HG02943 (cell line): ENCODE data around the gene SMAD9.

Experiments
- ATAC-seq: cut with Tn5 transposase; IDR thresholded peaks from one replicate; pipeline ENCODE4 v1.9.1; 2021; ENCODE audit warnings: mild to moderate bottlenecking, low read depth, moderate library complexity; ENCODE audit not compliant: unreplicated experiment

Gene SMAD9

DNA sequence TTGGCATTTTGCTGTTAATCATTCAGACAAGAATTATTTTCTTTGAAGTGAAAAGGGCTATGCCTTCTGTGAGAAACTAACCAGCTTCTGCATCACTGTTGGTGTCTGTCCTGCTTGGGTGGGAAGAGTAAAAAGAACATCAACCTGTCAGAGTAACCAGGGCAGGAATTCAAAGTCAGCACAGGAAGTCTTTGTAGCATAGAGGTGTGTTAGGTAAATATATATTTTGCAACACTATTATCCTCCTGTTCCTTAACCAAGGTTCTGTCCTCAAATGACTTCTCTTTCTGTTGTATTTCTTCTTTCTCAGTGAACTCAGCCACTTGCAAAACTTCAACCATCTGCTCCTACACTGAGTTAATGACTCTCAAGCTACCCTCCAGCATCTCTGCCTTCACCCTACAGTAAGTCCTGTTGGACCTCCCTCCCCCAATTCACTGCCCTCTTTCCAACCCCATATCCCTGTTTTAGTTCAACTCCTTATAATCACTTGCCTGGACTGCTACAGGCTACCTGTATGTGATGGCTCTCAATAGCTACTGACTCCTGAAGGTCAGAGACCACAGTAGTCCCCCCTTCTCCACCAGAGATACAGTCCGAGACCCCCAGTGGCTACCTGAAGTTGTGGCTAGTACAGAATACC lies 49.9 kb downstream of the SMAD9 start:
- ATAC-seq: no peak

DNA sequence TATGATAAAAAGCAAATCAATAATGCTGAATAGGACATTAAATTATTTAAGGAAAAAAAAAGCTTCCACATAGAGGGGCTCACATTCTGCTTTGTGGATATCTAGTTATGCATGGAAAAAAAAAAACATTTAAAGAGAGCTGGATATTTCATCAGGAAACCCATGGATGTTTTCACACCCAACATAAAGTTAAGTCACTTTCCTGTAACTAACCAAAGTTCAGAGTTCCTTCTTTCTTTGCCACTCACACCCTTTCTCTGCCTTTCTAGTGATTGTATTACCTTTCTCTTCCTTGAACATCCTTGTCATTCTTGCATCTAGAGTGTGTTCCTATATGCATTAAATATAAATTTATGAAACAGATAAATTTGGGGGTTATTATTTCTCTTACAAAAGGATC lies 53.8 kb downstream of the SMAD9 start:
- ATAC-seq: no peak

DNA sequence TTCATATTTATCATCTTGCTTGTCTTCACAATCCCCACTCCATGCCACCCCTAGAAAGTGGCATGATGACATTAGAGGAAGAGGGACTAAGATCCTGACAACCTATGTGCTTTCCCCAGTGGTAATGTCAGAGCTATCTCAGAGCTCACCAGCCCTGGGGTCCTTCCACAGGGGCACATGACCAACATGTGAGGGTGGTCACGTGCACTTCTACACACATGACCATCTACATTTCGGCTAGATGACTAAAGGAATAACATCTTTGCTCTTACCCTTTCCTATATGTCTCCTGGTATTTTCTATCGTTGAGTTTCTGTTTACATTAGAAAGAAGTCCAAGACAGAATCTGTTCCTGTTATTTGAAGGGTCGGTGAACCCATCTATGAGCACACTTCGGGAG lies 54.8 kb downstream of the SMAD9 start:
- ATAC-seq: no peak

DNA sequence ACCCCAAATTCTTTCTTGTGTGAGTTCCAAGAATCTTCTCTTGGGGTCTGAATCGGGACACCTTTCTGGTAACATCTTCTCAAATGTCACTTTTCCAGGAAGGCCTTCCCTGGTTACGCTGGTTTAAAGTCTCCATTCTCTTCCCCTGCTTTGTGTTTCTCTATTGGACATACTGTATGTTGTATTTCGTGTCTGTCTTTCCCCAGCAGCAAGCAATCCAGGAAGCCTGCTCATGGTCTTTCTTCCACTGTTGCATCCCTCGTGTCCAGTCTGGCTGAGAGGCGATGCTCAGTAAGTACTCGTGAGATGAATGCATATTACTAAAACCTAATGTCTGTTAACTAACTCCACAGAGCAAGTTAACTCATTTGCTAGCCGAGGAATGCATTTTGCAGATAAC lies 57.3 kb downstream of the SMAD9 start:
- ATAC-seq: no peak

DNA sequence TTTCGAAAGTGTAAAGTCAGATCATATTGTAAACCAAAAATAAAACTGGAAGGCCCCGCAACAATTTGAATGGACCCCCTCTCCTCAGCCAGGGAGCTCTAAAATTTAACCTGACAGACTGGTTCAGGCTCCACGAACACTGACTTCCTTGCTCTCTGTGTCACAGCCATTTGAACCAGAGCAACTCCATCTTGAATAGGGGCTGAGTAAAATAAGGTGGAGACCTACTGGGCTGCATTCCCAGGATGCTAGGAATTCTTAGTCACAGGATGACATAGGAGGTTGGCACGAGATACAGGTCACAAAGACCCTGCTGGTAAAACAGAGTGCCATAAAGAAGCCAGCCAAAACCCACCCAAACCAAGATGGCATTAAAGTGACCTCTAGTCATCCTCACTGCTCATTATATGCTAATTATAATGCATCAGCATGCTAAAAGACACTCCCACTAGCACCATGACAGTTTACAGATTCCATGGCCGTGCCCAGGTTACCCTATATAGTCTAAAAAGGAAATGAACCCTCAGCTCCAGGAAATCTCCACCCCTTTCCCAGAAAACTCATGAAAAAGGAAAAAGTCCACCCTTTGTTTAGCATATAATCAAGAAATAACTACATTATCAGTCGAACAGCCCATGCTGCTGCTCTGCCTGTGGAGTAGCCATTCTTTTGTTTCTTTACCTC lies 57.9 kb downstream of the SMAD9 start:
- no peak for ATAC-seq

DNA sequence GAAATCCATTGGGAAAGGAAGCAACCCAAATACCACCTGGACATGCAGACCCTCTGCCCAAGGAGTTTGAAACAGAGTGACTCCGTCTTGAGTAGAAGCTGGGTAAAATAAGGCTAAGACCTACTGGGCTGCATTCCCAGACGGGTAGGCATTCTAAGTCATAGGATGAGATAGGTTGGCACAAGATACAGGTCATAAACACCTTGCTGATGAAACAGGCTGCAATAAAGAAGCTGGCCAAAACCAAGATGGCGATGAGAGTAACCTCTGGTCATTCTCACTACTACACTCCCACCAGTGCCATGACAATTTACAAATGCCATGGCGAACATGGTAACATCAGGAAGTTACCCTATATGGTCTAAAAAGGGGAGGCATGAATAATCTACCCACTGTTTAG lies 60.8 kb downstream of the SMAD9 start:
- ATAC-seq: no peak

DNA sequence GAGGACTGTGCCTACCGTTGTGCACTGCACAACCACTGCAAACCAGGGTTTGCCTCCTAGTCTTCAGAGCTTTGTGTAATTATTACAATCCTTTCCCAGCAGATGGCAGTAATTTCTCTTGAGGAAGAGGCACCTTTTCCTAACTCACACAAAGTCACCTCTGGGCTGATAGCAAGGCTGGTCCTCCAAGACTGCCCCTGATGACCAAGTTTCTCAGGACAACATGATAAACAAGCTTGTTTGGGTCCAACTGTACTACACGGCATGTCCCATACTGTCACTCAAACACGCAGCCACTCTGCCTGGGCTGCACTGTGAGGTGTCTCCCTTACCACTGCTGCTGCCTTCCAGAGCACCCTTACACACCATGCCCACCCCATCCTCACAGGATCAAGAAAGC lies 61.7 kb downstream of the SMAD9 start:
- ATAC-seq: peak; percentile 74

DNA sequence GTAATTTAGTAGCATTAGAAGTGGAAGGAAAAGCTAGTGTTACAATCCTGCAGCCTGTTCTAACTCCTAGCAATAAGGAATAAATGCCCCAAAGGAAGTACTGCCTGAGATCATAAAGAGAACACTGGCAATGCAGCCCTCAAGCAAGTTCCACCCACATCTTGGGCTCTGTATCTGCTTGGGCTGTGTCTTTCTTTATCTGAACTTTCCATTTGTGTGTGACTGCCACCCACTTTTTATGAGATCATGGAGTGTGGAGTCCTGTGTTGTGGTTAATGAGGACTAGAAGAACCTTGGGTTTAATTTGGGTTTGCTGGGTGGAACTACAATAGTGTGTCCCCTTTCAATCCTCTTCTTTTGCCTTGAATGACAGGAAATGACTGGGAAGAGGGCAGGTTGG lies 62.8 kb downstream of the SMAD9 start:
- no peak for ATAC-seq

DNA sequence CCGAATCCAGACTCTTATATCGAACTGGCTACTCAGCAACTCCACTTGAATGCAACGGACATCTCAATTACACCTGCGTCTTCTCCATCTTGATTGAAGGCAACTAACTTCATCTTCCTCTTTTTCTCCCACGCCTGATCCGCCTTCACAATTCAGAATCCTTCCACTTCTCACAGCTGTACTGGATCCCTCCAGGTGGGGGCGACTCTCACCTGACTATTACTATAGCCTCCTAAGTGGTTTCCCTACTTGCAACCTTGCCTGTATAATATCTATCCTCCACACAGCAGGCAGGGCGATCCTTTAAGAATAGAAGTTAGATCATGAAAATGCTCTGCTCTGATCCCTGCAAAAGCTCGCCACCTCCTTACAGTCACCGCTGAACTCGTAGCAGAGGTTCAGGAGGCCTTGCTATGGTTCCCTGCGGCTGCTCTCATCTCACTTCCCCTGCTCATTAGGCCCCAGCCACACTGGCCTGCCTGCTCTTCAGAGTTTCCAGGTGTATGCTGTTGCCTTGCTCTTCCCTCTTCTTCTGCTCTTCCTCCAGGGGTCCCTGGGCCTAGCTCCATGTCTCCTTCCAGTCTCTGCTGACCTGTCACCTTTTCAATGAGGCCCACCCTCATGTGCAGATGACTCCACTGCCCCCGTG lies 69.1 kb downstream of the SMAD9 start:
- ATAC-seq: no peak

DNA sequence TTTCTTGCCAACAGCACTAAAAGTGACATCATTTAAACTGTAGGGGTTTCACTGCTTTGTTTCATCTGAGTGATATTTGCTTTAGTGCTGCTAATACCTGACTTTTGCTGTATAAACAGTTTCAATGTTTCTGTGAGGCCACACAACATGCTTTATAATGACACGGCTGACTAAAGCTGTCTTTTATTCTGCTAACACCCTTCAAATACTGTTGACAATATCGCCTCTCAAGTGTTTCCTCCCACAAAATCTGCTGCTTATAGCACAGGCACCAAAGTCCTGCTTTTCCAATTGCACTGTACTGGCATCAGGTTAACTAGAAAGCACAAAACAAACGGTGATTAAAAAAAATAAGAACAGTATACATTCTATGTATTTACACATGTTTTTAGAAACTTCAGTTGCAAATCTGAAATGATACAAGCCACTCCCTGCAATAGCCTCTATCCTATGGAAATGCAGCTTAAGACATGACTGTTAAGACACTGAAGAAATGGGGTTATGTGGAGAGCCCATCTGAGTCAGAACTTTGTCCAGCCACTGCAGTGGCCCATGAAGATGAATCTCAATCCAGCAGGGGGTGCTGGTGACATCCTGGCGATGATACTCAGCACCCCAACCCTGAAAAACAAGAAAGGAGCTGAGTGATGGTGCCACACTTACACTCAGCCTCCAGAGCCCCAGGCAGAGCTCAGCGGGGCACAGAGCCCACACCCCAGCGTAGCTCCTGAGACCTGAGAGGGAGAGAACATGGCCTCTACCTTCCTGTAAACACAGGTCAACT lies 71.6 kb downstream of the SMAD9 start:
- ATAC-seq: no peak

DNA sequence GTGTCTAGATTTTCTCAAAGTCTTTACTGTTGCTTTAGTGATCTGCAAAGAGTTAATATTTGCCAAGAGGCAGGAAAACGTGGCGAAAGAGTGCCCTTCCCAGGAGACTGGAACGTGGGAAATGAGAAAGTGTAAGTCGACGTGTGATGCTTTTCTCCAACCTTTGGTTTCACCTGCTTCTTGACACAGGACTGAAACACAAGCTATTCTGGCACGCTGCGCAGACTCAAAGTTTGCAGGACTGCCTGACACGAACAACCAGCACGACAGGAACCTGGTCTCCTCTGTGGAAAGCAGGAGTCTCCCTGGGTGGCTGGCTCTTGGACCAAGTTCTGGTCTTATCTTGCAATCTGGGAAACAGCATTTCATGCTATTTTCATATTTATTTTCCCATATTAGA lies 72.4 kb downstream of the SMAD9 start:
- ATAC-seq: no peak

DNA sequence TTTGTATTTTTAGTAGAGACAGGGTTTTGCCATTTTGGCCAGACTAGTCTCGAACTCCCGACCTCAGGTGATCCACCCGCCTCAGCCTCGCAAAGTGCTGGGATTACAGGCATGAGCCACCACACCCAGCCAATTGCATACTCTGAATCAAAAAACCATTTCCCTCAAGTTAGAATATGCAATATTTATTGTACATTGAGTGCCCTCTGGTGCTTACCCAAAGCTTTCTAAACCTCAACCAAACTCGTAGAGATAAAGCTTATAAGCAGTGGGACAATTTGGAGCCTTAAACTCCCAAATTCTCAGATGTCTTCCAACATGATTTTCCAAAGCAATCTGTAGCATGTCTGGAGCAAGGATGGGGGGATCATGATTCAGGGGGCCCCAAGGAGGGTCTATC lies 78.6 kb downstream of the SMAD9 start:
- ATAC-seq: no peak

DNA sequence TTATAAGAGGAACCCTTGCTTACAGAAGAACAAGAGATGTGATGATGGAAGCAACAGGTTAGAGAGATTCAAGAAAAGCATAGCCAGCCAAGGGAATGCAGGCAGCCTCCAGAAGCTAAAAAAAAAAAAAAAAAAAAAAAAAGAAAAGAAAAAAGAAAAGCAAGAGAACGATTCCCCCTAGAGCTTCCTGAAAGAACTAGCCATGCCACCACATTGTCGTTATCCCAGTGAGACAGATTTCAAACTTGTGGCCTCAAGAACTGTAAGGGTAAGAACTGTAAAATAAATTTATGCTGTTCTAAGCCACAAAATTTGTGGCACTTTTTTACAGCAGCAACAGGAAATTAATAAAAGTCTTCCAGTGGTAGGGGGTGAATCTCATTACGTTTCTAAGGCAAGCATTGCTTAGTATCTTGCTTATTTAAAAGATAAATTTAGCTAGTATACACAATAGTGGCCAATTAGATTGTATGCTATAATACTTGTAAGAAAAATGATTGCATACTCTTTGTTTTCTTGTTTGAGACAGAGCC lies 79.3 kb downstream of the SMAD9 start:
- no peak for ATAC-seq

DNA sequence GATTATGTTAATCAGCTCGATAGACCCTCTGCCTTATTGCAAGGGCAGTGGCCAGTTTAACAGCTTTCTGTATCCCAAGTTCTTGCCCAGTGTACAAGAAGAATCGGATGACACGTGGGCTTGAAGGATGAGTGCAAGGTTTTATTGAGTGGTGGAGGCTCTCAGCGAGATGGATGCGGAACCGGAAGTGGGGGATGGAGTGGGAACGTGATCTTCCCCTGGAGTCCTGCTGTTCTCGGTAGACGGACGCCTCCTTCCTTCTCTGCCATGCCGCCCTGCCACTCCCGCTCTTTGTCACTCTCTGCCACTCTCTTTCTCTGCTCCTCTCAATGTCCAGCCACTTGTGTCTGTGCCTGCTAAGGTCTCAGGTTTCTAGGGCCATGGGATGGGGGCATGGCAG lies 80.1 kb downstream of the SMAD9 start:
- no peak for ATAC-seq

DNA sequence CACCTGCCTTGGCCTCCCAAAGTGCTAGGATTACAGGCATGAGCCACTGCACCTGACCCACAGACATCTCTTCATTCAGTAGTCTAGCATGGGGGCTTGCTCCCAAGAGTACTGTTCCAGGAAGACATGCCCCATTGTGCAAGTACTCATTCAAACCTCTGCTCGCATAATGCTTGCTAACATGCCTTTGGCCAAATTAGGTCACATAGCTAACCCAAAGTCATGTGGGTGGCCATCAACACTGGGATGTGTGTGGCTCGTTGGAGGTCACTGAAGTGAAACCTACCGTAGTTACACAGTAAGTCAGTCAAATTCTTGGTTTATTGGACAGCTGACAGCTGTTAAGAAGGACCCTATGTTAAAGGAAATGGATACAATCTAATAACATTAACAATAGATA lies 80.8 kb downstream of the SMAD9 start:
- no peak for ATAC-seq

DNA sequence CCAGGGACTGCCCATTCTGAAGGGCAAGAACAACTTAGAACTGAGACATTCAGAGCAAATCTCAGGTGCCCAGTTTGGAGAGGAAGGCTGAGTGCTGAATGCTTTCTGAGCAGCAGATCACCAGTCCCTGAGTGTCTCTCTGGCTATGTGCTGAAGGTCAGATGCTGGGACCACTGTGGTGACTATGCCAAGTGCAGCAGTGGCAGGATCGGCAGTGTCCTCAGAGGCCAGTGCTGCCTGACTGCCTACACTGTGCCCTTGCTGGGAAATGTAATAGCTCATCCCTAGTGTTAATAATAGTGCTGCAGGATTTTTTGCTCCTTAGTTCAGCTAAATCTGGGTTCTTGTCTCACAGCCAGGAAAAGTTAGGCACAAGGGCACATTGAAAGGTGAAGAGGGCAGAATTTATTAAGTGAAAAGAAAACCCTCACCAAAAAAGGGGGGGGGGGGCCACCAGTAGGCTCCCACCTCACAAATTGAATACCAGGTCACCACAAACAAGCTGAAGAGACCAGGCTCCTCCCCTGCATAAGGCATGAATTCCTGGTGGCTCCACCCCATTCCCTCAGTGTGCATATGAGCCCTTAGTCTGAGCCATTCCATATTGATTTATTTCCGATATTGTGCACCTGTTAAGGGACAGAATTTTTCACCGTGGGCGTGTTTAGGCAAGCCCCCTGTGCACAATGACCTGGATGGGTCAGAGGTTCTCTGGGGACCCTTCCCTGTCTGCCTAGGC lies 82.5 kb downstream of the SMAD9 start:
- ATAC-seq: no peak

DNA sequence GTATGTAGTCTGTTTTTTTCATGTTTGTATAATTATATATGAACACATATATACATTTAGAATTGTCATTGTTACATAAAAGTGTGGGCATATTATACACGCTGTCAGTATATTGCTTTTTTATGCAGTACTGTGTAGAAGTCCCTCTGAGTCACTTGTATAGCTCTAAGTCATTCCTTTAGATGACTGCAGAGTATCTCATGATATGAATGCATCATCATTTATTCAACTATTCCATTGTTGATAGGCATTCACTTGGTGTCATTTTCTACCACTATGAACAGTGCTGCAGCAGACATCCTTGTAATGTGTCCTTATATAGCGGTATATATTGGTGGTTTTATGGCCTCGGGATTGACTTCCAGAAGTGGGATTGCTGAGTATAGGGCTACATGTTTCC lies 85.7 kb downstream of the SMAD9 start:
- ATAC-seq: no peak

DNA sequence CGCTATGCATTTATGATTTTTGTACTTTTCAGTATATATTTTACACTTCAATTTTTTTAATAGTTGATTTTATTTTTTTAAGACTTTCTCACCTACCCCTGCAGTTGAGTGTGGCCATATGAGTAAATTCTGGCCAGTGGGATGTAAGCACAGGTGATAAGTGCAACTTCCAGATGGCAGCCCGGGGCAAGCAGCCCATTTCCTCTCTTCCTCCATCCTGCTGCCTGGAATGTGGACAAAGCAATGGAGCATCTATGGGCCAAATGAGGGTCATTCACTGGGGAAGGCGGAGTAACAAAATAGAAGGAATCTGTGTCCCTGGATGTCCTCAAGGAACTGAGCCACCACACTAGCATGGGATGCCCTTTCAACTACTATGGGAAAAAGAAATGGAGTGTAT lies 88.7 kb downstream of the SMAD9 start:
- ATAC-seq: no peak

DNA sequence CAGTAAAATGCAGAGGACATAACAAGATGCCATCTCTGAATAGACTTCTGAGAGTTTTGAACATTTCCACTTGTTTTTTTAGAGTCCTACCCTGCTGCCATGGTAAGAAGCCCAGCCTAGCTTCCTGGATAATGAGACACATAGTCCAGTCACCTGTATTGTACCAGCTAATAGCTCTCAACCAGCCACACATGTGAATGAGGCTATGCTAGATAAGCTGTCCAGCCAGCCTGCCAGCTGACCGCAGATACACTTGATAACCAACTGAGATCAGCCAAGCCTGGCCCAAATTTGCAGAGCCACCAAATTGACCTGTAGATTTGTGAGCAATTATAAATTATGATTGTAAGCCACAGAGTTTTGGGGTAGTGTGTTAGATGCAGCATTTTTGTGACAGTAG lies 90.3 kb downstream of the SMAD9 start:
- ATAC-seq: no peak

DNA sequence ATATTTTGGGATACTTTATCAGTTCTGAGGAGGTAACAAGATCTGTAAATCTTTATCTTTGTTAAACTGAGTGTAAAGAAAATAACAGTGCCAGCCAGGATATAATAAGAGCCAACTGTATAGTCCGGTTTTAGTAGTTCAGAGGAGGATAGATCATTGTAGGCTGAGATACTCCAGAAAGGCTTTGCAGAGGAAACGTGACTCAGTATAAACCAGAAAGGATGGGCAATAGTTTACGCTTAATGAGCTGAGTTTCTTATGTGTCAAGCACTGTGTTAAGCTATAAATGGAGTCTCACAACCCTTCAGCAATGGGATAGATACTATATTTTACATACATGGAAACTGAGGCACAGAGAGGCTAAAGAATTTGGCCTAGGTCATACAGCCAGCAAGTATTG lies 97.3 kb downstream of the SMAD9 start:
- ATAC-seq: no peak
